Measurements from ENCODE around the gene CEP152. TPM values are rescaled to one million over a fixed set of nuclear protein-coding genes. Genes with fewer than 3 reads are reported as not detected.

Gene CEP152
- total RNA-seq, 1 donor from 2014 or later = 8.0 TPM

DNA sequence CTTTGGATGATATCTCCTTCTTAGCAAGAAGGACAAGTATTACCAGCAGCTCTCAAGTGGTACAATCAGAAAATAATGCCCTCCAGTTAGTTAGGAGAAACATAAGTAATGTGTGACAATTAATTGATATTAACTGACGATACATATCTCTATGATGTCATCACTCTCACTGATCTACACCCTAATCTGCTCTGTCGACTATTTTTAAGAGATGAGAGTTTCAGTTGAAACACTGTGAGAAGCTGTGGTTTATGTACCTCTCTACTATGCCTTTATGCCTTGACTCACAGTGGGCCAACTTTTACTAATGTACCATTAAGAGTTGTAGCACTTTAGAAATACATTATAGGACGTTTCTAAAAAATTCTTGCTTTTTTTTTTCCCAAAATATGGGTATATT lies 8.6 kb downstream of the CEP152 start:
- no peak overlapping the region for H3K27ac Mint-ChIP-seq (ENCODE audit: unreplicated experiment)
- peaks cover 4% of the 10 kb centered on the region for H3K27me3 Mint-ChIP-seq (ENCODE audit: unreplicated experiment)
- H3K4me1 Mint-ChIP-seq (ENCODE audit: low read depth, unreplicated experiment) = peaks cover 57% of the 10 kb centered on the region
- no peak for DNase-seq
- peaks cover 7% of the 10 kb centered on the region for H3K9me3 Mint-ChIP-seq (ENCODE audit: unreplicated experiment)
- H3K4me3 Mint-ChIP-seq (ENCODE audit: unreplicated experiment) = no peak overlapping the region
- H3K36me3 Mint-ChIP-seq (ENCODE audit: unreplicated experiment) = no peaks in the 10 kb centered on the region
- TF ChIP-seq, protein P1, sequence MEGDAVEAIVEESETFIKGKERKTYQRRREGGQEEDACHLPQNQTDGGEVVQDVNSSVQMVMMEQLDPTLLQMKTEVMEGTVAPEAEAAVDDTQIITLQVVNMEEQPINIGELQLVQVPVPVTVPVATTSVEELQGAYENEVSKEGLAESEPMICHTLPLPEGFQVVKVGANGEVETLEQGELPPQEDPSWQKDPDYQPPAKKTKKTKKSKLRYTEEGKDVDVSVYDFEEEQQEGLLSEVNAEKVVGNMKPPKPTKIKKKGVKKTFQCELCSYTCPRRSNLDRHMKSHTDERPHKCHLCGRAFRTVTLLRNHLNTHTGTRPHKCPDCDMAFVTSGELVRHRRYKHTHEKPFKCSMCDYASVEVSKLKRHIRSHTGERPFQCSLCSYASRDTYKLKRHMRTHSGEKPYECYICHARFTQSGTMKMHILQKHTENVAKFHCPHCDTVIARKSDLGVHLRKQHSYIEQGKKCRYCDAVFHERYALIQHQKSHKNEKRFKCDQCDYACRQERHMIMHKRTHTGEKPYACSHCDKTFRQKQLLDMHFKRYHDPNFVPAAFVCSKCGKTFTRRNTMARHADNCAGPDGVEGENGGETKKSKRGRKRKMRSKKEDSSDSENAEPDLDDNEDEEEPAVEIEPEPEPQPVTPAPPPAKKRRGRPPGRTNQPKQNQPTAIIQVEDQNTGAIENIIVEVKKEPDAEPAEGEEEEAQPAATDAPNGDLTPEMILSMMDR (IDR thresholded peaks at IDR 0.05; ENCODE audit: partially characterized antibody, unreplicated experiment) = no peak

DNA sequence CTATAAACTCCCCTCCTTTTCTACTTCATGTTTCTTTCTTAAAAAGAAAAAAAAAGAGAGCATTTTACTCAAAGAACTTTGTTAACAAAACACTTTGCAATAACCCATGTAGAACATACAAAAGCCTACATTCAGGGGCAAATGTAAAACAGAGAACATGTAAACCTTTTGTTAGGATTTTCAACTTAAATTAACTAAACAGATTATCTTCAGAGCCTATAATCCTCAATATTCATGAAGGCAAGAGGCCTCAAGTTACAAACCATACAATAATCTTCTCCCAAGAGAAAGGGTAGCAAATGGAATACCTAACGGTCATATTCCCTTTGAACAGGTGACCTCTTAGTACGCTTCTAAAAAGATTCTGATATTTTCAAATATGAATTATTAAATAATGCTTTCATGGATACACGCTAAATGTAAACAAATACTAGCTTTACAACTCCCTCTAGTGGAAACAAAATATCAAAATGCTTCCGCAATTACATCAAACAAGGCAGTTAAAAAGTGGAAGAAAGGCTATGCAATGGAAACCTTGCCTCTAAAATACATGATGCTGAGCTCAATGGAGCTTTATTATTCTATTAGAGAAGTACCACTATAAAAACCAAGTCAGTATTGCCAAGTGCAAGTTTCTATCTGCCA lies 9.9 kb downstream of the CEP152 start:
- no peak for DNase-seq
- H3K4me1 Mint-ChIP-seq (ENCODE audit: low read depth, unreplicated experiment) = peaks cover 48% of the 10 kb centered on the region
- no peak overlapping the region for H3K27ac Mint-ChIP-seq (ENCODE audit: unreplicated experiment)
- H3K9me3 Mint-ChIP-seq (ENCODE audit: unreplicated experiment) = peaks cover 7% of the 10 kb centered on the region
- no peak overlapping the region for H3K4me3 Mint-ChIP-seq (ENCODE audit: unreplicated experiment)
- H3K27me3 Mint-ChIP-seq (ENCODE audit: unreplicated experiment) = peaks cover 4% of the 10 kb centered on the region
- TF ChIP-seq, protein P1 (IDR thresholded peaks at IDR 0.05; ENCODE audit: partially characterized antibody, unreplicated experiment) = peak; percentile 58
- no peaks in the 10 kb centered on the region for H3K36me3 Mint-ChIP-seq (ENCODE audit: unreplicated experiment)

DNA sequence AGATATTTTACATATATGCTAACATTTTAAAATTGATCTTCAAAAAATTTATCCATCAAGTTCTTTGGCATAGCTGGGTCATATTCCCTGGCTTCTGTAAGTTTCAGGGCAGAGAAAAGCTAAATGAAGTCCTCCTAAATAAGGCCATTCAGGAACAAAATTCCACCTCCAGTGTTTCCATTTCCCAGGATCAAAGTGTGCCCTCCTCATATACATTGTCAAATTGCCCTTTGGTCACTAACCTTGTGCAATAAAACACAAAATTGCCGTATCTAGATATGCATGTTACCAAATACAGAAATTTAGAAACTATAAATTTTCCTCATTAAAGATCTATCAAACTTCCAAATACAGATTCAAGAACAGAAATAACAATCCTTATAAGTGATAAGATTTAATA lies 10.6 kb downstream of the CEP152 start:
- Mint-ChIP-seq H3K27ac (ENCODE audit: unreplicated experiment) (no peak overlapping the region), H3K4me3 (ENCODE audit: unreplicated experiment) (no peak overlapping the region), H3K9me3 (ENCODE audit: unreplicated experiment) (peaks cover 7% of the 10 kb centered on the region), H3K36me3 (ENCODE audit: unreplicated experiment) (no peaks in the 10 kb centered on the region), H3K27me3 (ENCODE audit: unreplicated experiment) (peaks cover 4% of the 10 kb centered on the region), H3K4me1 (ENCODE audit: low read depth, unreplicated experiment) (peaks cover 47% of the 10 kb centered on the region)
- no peak for DNase-seq
- TF ChIP-seq, protein P1 (IDR thresholded peaks at IDR 0.05; ENCODE audit: partially characterized antibody, unreplicated experiment) = no peak

DNA sequence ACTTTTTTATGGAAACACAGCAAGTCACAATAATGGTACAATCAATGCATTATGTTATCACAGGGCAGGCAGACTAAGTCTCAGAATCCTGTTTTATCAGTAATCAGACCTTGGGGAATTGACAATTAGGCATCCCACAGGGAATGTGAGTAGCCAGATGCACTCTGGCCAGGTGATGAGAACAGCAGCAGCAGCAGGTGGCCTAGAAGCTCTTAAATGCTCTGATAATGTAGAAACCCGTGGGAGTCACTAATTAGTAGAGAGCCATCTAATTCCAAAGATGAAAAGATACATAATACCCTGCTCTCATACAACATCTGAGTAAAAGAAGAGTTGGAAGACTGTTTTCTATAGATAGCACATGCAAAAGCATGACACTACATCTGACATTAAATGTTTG lies 12.6 kb downstream of the CEP152 start:
- Mint-ChIP-seq H3K27ac (ENCODE audit: unreplicated experiment) (peak overlapping the region; percentile 80), H3K4me1 (ENCODE audit: low read depth, unreplicated experiment) (peaks cover 32% of the 10 kb centered on the region), H3K27me3 (ENCODE audit: unreplicated experiment) (peaks cover 4% of the 10 kb centered on the region), H3K9me3 (ENCODE audit: unreplicated experiment) (peaks cover 7% of the 10 kb centered on the region), H3K36me3 (ENCODE audit: unreplicated experiment) (no peaks in the 10 kb centered on the region), H3K4me3 (ENCODE audit: unreplicated experiment) (peak overlapping the region; percentile 73)
- TF ChIP-seq, protein P1 (IDR thresholded peaks at IDR 0.05; ENCODE audit: partially characterized antibody, unreplicated experiment) = no peak
- DNase-seq = peak; percentile 59

DNA sequence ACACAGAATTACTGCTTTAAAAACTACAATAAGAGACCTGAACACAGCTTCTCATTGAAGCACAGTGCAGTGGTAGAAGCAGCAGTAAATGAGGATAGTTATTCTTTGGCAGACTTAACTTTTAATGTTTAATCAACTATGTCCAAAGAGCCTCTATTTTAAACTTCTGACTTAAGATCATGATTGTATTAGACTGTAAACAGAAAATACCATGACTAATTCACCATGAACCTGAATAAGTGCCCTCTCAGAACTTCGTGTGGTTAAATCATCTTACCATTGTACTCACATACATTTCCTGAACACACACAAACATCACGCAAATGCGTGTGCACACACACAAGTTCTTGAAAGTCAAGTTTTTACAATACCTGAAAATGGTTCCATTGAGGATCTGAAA lies 13.9 kb downstream of the CEP152 start:
- Mint-ChIP-seq H3K36me3 (ENCODE audit: unreplicated experiment) (no peaks in the 10 kb centered on the region), H3K4me3 (ENCODE audit: unreplicated experiment) (no peak overlapping the region), H3K4me1 (ENCODE audit: low read depth, unreplicated experiment) (peaks cover 32% of the 10 kb centered on the region), H3K27ac (ENCODE audit: unreplicated experiment) (no peak overlapping the region), H3K9me3 (ENCODE audit: unreplicated experiment) (peaks cover 7% of the 10 kb centered on the region), H3K27me3 (ENCODE audit: unreplicated experiment) (peaks cover 4% of the 10 kb centered on the region)
- TF ChIP-seq, protein P1 (IDR thresholded peaks at IDR 0.05; ENCODE audit: partially characterized antibody, unreplicated experiment) = no peak
- no peak for DNase-seq

Data from glutamatergic neuron (in vitro differentiated cells).